ENCODE measurements around the gene PSMD11.

The PSMD11 gene

GRCh38 chr17:32463304-32463703, 19.0 kb downstream of the PSMD11 start:
- no peak overlapping the region for H3K4me3 ChIP-seq (replicated peaks in 1 of 2; ENCODE audit: low read depth in 2 of 2, low read length in 2 of 2)
- TF ChIP-seq, protein P1, sequence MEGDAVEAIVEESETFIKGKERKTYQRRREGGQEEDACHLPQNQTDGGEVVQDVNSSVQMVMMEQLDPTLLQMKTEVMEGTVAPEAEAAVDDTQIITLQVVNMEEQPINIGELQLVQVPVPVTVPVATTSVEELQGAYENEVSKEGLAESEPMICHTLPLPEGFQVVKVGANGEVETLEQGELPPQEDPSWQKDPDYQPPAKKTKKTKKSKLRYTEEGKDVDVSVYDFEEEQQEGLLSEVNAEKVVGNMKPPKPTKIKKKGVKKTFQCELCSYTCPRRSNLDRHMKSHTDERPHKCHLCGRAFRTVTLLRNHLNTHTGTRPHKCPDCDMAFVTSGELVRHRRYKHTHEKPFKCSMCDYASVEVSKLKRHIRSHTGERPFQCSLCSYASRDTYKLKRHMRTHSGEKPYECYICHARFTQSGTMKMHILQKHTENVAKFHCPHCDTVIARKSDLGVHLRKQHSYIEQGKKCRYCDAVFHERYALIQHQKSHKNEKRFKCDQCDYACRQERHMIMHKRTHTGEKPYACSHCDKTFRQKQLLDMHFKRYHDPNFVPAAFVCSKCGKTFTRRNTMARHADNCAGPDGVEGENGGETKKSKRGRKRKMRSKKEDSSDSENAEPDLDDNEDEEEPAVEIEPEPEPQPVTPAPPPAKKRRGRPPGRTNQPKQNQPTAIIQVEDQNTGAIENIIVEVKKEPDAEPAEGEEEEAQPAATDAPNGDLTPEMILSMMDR (IDR thresholded peaks at IDR 0.05; ENCODE audit: low read depth, low read length), result no peak
- no peak for DNase-seq (ENCODE audit: low read depth in 2 of 2)

DNA sequence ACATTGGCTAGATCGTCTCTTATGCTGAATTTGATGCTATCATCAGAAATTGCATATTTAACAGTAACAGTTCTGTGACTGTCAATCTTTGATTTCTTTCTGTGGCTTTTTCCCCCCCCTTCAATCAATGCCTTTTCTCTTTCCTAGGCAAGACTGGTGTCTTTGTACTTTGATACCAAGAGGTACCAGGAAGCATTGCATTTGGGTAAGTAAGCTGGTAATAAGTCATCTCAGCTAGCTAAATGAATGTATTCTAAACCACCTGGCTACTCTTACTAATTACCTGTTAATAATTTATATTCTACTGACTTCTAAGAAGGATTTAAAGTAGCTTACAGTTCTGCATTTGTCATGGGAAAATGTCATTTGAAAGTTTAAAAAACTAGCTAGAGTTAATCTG, 20.1 kb downstream of the PSMD11 start:
- H3K4me3 ChIP-seq (replicated peaks in 1 of 2; ENCODE audit: low read depth in 2 of 2, low read length in 2 of 2), result no peak overlapping the region
- TF ChIP-seq, protein P1 (IDR thresholded peaks at IDR 0.05; ENCODE audit: low read depth, low read length), result no peak
- DNase-seq (ENCODE audit: low read depth in 2 of 2), result no peak

- H3K4me3 ChIP-seq (replicated peaks in 1 of 2; ENCODE audit: low read depth in 2 of 2, low read length in 2 of 2), result no peak overlapping the region
- no peak for DNase-seq (ENCODE audit: low read depth in 2 of 2)
- TF ChIP-seq, protein P1 (IDR thresholded peaks at IDR 0.05; ENCODE audit: low read depth, low read length), result no peak
These were observed 23.6 kb downstream of the PSMD11 start for GRCh38 chr17:32467949-32468348.

- no peak for DNase-seq (ENCODE audit: low read depth in 2 of 2)
- no peak overlapping the region for H3K4me3 ChIP-seq (replicated peaks in 1 of 2; ENCODE audit: low read depth in 2 of 2, low read length in 2 of 2)
- TF ChIP-seq, protein P1 (IDR thresholded peaks at IDR 0.05; ENCODE audit: low read depth, low read length), result no peak
These were observed 26.3 kb downstream of the PSMD11 start for GRCh38 chr17:32470405-32471167.

GRCh38 chr17:32471652-32472051, 27.3 kb downstream of the PSMD11 start:
- DNase-seq (ENCODE audit: low read depth in 2 of 2), result no peak
- TF ChIP-seq, protein P1 (IDR thresholded peaks at IDR 0.05; ENCODE audit: low read depth, low read length), result no peak
- H3K4me3 ChIP-seq (replicated peaks in 1 of 2; ENCODE audit: low read depth in 2 of 2, low read length in 2 of 2), result no peak overlapping the region

DNA sequence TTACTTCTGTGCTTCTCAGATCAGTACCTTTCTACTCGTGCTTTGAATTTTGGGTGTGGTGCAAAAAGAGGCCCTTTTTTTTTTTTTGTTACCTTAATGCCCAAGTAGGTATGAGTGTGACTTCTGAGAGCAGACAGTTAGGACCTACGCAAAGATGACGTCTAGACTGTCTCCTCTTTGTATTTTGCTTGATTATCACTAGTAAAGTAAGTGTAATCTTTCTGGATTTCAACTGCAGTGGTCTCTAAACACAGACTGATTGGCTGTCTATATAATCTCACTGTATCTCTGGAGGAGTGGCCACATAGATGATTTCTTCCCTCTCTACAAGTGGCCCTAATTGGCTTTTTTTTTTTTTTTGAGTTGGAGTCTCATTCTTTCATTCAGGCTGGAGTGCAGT, 30.9 kb downstream of the PSMD11 start:
- no peak overlapping the region for H3K4me3 ChIP-seq (replicated peaks in 1 of 2; ENCODE audit: low read depth in 2 of 2, low read length in 2 of 2)
- TF ChIP-seq, protein P1 (IDR thresholded peaks at IDR 0.05; ENCODE audit: low read depth, low read length), result no peak
- no peak for DNase-seq (ENCODE audit: low read depth in 2 of 2)

DNA sequence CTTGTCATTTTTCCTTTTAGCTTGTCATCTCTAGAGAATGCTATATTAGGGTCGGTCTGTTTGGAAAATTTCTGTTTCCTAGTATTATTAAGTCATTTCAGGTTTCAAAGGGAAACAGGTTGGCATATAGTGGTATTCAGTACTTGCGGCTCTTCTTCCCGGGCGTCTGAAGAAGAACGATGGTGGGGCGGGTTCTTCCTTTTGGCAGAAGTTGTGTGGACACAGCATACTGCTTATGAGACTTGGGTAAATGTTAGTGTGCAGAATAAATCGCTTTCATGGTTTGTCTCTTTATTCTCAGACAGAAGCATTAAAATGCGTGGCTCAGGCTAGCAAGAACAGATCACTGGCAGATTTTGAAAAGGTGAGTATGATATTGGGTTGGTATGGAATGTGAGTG, 32.9 kb downstream of the PSMD11 start:
- no peak for DNase-seq (ENCODE audit: low read depth in 2 of 2)
- H3K4me3 ChIP-seq (replicated peaks in 1 of 2; ENCODE audit: low read depth in 2 of 2, low read length in 2 of 2), result no peak overlapping the region
- TF ChIP-seq, protein P1 (IDR thresholded peaks at IDR 0.05; ENCODE audit: low read depth, low read length), result no peak
